Measurements from ENCODE around the gene SH3RF3.

Gene SH3RF3

GRCh38 chr2:109396202-109397180, 267.5 kb downstream of the SH3RF3 start:
- no peak for DNase-seq (ENCODE audit: low read depth)

DNA sequence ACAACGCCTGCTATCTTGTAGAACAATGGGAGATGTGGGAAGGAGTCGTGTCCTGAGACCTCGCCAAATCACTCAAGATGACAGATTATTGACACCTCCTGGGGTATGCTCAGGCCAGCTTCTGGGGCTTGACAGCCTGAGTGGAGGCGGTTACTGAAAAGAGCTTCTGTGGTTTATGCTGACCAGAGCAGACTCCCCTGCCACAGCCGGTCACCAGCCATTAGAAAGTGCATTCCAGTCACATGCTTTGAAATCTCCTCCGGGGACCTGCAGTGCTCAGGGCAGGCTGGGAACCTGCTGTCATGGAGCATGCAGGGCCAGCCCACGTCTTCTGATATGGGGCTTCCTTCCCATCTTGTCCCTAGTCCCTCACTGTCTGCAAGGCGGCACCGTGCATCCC, 268.9 kb downstream of the SH3RF3 start:
- DNase-seq (ENCODE audit: low read depth) = no peak

DNA sequence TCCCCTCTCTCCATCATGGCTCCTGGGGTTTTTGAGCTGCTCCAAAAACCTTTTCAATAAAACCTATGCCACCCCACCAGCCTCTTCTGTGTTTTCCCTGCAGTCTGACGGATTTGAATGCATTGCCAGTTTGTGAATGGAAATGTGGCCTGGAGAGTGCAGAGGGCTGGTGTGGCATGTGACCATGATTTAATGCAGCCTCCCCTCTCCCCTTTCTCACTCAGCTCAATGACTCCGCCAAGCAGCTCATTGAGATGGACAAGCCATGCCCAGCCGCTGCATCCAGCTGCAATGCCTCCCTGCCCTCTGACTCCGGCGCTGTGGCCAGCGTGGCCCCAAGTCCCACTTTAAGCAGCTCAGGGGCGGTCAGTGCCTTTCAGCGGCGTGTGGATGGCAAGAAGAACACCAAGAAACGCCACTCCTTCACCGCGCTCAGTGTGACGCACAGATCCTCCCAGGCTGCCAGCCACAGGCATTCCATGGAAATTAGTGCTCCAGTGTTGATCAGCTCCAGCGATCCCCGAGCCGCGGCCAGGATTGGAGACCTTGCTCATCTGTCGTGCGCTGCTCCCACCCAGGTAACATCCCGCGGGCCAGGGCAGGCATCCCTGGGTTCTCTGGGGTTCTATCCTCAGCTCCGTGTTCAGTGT, 269.5 kb downstream of the SH3RF3 start:
- DNase-seq (ENCODE audit: low read depth) = no peak

- no peak for DNase-seq (ENCODE audit: low read depth)
Measured at GRCh38 chr2:109399066-109399465, 270.1 kb downstream of the SH3RF3 start.

- no peak for DNase-seq (ENCODE audit: low read depth)
Measured at GRCh38 chr2:109400102-109400501, 271.1 kb downstream of the SH3RF3 start.

- DNase-seq (ENCODE audit: low read depth) = no peak
Measured at GRCh38 chr2:109401370-109401769, 272.4 kb downstream of the SH3RF3 start.

- DNase-seq (ENCODE audit: low read depth) = no peak
Measured at GRCh38 chr2:109402180-109402579, 273.2 kb downstream of the SH3RF3 start.

DNA sequence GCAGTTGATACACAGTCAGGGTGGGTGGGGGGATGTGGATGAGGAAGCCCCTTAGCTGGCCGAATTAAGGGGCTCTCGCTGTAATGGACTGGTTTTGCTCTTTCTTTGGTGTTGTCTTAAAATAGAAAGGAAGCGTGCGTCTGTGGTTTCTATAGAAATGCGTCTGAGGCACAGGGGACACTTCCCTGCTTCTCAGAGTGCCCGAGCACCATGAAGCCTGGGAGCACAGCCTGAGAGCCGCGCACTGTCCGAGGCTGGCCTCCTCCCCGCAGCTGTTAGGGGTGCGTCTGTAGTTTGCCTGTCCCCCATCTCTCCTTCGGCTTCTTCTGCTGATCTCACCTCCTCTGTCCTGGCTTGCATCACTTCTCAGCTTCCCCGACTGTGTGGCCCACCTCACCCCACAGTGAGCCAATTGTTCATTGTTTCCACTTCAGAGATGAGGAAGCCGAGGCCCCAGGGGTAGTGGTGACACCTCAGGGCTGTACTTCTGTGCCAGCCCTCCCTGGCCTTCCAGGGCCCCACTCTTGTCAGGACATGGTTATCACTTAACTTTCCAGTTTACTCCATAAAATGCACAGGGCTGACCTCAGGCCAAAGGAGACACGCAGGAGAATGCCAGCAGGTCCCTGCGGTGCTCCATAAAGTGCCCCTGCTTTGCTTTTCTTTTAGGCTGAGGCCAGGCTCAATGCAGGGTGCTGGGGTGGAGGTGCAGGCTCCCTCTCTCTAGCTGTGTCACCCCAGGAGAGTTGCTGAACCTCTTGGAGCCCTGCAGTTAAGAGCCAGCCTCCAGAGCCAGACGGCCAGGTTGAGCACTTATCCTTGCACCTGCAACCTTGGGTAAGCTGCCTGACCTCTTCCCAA, 274.2 kb downstream of the SH3RF3 start:
- DNase-seq (ENCODE audit: low read depth) = no peak

- no peak for DNase-seq (ENCODE audit: low read depth)
Measured at GRCh38 chr2:109403841-109404201, 274.8 kb downstream of the SH3RF3 start.

GRCh38 chr2:109404681-109405080, 275.7 kb downstream of the SH3RF3 start:
- DNase-seq (ENCODE audit: low read depth) = no peak

DNA sequence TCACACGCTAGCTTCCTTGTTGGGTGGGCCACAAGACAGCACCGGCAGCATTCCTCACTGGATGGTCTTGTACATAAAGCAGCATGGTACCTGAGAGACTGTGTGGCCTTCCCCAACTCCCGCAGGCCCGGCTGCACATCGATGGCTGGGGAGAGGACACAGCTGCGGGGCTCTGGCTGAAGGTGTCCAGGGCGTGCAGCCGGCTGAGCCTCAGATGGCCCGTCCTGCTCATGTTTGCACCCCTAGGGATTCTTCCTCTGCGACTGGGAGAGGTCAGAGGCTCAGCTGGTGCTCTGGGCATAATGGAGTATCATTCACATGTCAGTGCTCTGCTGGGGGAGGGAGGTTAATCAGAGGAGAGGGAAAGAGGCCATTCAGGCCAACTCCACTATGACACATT, 276.9 kb downstream of the SH3RF3 start:
- DNase-seq (ENCODE audit: low read depth) = no peak

DNA sequence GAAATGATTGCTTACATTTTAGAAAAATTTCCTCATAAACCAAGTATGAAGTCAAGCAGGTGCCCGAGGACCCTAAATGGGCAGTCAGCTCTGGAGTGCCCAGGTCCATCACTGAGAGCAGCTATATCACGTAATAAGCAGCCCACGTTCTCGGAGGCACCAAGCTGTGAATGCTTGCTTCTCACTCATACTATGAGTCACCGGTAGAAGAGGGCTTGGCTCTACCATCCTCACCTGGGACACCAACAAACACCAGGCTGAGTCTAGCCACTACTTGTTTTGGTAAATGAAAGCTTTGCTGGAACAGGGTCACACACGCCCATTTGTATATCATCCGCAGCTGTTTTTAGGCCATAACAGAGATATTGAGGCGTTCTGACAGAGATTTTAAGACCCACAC, 277.3 kb downstream of the SH3RF3 start:
- DNase-seq (ENCODE audit: low read depth) = no peak

DNA sequence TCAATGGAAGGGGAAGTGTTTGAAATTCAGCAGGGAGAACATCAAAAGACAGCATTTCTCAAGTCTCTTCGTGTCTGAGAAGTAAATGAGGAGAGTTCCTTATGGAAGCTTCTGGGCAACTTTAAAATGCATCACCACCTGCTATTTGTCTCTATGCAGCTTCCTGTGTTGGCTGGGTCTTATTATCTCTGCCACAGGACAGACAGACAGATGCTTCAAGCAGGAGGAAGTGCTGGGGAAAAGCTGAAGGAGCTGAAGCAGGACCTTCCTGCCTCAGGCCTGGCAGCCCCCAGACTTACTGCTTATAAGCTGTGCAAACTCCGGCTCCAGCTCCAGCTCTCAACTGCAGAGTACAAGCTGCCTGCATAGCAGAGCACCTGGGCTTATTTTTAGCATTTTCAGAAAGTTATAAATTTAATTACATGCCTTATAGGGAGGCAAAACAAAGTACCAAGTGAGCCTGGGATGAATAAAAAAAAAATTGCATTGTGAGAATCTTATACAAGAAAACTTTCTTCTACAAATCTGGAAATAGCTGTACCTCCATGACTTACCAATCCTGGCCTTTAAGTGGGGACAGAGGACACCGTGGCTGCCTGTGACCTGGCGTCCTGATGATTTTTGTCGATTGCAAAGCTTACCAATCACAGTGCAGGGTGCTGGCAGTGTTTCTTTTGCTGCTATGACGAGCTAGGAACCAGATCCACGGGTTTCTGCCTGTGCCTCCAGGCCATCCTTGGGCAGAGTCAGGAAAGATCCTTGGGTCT, 278.5 kb downstream of the SH3RF3 start:
- DNase-seq (ENCODE audit: low read depth) = no peak

GRCh38 chr2:109408043-109408335, 279.0 kb downstream of the SH3RF3 start:
- DNase-seq (ENCODE audit: low read depth) = no peak

DNA sequence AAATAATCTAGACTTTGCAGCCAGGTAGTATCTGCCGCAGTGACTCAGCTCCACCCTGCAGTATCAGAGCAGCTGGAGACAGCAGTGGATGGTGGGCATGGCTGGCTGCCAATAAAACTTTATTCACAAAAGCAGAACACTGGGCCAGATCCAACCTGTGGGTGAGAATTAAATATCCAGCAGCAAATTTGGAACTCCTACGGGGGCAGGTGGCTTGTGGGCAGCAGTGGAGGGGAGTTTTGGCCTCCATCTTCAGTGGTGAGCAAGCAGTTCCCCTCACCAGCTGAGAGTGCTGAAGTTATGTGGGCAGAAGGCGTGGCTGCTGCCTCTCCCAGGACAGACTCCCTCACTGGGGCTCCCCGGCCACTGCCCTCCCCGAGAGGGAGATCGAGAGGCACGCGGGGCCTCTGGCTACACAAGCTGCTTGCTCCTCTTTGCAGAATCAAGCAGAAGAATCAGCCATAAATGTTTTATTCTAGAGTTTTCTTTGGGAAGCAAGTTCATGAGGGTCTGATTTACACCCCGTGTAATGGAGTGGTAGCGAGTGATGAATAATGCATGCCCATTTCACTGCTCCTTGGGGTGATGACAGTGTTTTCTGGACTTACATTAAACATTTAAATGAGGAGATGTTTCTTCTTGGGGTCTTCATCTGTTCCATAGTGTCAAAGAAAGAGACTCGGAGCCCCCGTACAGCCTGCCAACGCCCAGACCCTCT, 280.5 kb downstream of the SH3RF3 start:
- DNase-seq (ENCODE audit: low read depth) = no peak

DNA sequence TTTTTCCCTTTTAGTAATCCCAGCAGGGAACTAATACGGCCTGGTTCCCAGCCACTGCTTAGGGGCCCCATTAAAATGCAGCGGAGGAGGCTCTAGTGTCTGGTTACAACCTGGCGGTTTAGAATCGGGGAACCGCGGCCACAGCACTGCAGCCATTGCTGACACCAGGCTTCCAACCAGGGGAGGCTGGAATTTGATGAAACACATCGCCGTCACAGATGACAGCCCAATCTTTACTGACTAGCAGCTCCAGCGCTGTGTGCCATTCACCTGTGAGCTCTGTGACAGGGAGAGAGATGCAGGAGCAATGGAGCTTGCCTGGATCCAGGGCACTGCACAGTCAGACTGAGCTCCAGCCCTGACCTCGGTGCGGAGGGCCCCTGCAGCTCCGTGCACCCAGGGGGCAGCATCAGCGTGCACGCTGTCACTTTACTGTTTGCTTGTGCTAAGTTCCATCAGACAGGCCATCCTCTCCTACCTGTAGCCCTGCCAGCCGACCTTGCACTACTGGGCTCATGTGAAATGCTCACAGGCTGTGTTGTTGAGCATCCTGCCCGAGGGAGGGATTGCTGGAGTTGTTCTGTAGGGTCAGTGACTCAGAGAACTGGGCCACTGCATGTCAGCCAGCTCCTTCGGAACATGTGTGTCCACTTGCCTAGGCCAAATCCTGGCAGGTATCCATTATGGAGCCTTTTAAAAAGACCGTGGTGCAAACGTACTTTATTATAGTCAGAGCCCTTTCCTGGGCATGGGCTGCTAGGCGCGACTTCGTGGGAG, 281.2 kb downstream of the SH3RF3 start:
- no peak for DNase-seq (ENCODE audit: low read depth)

- DNase-seq (ENCODE audit: low read depth) = no peak
Measured at GRCh38 chr2:109411640-109412325, 282.8 kb downstream of the SH3RF3 start.

- DNase-seq (ENCODE audit: low read depth) = no peak
Measured at GRCh38 chr2:109415581-109416013, 286.6 kb downstream of the SH3RF3 start.

DNA sequence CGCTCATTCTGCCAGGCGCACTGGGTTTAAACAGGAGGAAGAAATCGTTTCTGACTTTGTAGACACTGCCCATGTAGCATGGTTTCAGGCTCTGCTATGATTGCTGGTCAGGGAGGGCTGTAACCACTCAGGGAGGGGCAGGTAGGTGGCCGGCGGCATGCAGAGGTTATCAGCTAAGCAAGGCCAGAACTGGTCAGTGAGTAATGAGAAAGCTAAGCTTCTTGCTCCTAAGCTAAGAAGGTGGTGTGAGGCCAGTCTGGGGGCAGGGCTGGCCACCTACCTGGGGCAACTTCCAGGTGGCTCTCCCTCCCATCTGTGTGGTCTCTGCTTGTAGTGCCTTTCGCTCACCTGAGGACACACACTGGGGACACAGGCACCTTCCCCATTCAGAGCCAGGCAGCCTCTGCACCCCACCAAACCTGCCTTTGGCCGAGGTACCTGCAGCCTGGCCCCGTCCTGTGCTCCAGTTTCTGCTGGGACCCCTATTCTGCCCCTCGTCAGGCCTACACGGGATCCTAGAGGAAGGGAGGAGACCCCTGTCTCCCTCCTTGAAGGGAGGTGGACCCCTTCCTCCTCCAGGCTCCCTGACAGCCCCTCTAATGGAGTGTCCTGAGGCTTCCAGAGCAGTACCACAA, 288.8 kb downstream of the SH3RF3 start:
- no peak for DNase-seq (ENCODE audit: low read depth)
